Measurements from ENCODE around the gene EIF5AL1. TPM values are rescaled to one million over a fixed set of nuclear protein-coding genes. Genes with fewer than 3 reads are reported as not detected.
"Not testable (repeated sequence)": the region's sequence is repeated elsewhere in the genome, so short reads cannot be mapped to it uniquely, and the experiment has no call there.

Gene EIF5AL1
- total RNA-seq, 4 donors from 2014 or later: 0.90 TPM; not detected in 3

DNA sequence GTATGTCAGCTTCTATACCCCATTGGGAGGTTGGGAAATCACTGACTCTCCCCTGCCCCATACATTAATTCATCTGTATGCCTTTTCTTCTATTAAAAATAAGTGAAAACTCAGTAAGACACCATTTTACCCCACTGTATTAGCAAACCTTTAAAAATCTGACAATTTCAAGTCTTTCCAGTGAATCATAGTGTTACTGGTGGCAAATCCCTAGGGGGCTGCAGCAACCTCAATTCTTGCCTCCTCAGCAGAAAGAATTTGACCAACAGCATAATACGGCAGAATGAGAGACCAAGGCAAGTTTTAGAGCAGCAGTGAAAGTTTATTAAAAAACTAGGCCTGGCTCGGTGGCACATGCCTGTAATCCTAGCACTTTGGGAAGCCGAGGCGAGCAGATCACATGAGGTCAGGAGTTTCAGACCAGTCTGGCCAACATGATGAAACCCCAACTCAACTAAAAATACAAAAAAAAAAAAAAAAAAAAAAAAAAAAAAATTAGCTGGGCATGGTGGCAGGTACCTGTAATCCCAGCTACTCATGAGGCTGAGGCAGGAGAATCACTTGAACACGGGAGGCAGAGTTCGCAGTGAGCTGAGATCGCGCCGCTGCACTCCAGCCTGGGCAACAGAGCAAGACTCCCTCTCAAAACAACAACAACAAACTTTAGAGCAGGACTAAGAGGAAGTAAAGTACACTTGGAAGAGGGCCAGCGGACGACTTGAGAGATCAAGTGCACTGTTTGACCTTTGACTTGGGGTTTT lies 21.0 kb downstream of the EIF5AL1 start:
- WGBS, 2 donors: 67 to 81% methylated on average over 11 of the region's 11 CpGs
- not testable (repeated sequence) for DNase-seq (ENCODE audit: low spot score in 2 of 2); H3K27ac ChIP-seq; H3K4me3 ChIP-seq; H3K27me3 ChIP-seq; H3K9me3 ChIP-seq; H3K4me1 ChIP-seq; H3K36me3 ChIP-seq

DNA sequence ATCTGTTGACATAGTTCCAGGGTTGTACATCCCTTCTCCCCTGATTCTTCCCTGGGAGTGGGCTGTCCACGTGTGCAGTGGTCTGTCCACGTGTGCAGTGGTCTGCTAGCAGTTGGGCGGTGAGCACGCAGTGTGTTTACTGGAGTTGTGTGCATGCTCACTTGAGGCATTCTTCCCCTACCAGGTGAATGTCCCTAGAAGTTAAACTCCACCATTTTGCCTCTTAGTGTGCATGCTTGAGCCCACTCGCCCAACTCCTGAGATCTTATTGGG lies 21.5 kb downstream of the EIF5AL1 start:
- not testable (repeated sequence) for H3K27me3 ChIP-seq; H3K27ac ChIP-seq; H3K4me3 ChIP-seq; H3K4me1 ChIP-seq; H3K36me3 ChIP-seq; DNase-seq (ENCODE audit: low spot score in 2 of 2); H3K9me3 ChIP-seq
- WGBS, 2 donors: 86% methylated on average over 1 of the region's 5 CpGs; no CpG with 5 or more reads in 1 of the 2 donors

DNA sequence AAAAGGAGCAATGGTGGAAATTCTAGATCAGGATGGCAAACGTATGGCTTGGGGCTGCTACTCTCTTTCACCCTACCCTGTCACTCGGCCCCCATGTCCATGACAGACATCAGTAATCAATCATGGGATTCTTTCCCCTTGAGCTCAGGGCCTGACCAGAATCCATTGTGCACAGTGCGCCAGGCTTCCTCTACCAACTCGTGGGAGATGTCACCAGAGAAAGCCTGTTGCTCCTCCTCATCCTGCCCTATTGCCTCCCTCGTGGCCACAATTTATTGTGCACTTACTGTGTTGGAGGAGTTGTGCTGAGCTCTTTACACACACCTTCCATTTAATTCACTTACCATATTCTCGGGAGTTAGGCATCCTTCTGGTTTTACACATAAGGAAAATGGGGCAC lies 26.0 kb downstream of the EIF5AL1 start:
- DNase-seq (ENCODE audit: low spot score in 2 of 2); H3K27me3 ChIP-seq; H3K36me3 ChIP-seq; H3K4me1 ChIP-seq; H3K9me3 ChIP-seq; H3K27ac ChIP-seq; H3K4me3 ChIP-seq: not testable (repeated sequence)
- 65 to 74% methylated on average over 6 of the region's 6 CpGs for WGBS, 2 donors

DNA sequence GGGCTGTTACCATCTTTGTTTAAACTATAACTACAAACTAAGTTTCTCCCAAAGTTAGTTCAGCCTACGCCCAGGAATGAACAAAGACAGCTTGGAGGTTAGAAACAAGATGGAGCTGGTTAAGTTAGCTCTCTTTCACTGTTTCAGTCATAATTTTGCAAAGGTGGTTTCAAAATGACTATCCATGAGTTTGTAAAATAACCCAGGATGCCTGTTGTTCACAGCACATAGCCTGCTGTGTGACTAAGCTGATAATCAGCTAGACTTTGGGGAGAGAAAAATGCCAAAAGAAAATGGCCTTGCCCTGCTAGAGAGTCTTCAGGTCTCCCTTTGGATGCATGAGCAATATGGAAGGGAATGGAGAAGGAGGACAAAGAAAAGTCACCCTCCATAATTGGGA lies 28.6 kb downstream of the EIF5AL1 start:
- DNase-seq (ENCODE audit: low spot score in 2 of 2); H3K27me3 ChIP-seq; H3K27ac ChIP-seq; H3K36me3 ChIP-seq; H3K4me1 ChIP-seq; H3K9me3 ChIP-seq; H3K4me3 ChIP-seq: not testable (repeated sequence)
- WGBS, 2 donors: 92% methylated on average over 1 of the region's 1 CpG

DNA sequence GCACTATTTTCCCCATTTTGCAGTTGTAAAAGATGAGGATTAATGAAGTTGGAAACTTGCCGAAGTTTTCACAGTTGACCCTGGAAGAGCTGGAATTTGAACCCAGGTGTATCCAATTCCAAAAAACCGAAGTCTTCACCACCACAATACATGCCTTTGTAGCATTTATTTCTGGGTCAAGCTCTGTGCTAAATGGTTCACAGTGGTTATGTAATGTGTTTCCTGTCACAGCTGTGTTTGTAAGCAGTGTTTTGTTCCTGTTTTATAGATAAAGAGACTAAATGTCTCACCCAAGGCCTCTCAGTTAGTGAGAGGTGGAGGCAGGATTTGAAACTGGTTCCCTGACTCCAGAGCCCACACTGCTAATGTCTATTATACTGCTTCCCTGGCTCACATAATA lies 30.3 kb downstream of the EIF5AL1 start:
- no peaks in the 10 kb centered on the region for H3K9me3 ChIP-seq
- no peak overlapping the region for H3K4me3 ChIP-seq
- no peak for DNase-seq (ENCODE audit: low spot score in 2 of 2)
- H3K36me3 ChIP-seq: no peaks in the 10 kb centered on the region
- no peaks in the 10 kb centered on the region for H3K27me3 ChIP-seq
- WGBS, 2 donors: 19 to 27% methylated on average over 2 of the region's 2 CpGs
- no peak for TF ChIP-seq POLR2A (IDR thresholded peaks at IDR 0.05)
- no peaks in the 10 kb centered on the region for H3K4me1 ChIP-seq
- no peak overlapping the region for H3K27ac ChIP-seq

DNA sequence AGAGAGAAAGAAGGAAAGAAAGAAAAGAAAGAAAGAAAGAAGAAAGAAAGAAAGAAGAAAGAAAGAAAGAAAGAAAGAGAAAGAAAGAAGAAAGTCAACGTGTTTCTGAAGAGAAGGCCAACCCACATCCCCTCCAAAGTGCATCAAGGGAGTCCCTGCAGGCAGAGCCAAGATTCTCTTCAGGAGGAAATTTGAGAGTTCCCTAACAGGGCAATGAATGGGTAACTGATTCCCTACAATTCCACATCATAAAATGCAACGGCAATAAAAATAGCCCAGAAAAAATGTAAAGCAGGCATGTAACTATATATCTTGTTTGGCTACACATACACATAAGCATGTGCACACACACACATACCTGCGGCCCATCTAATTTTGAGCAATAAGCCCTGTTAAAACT lies 32.1 kb downstream of the EIF5AL1 start:
- H3K9me3 ChIP-seq; H3K27me3 ChIP-seq; H3K4me1 ChIP-seq; H3K27ac ChIP-seq; H3K4me3 ChIP-seq; H3K36me3 ChIP-seq; DNase-seq (ENCODE audit: low spot score in 2 of 2): not testable (repeated sequence)
- 64 to 68% methylated on average over 3 of the region's 3 CpGs for WGBS, 2 donors

DNA sequence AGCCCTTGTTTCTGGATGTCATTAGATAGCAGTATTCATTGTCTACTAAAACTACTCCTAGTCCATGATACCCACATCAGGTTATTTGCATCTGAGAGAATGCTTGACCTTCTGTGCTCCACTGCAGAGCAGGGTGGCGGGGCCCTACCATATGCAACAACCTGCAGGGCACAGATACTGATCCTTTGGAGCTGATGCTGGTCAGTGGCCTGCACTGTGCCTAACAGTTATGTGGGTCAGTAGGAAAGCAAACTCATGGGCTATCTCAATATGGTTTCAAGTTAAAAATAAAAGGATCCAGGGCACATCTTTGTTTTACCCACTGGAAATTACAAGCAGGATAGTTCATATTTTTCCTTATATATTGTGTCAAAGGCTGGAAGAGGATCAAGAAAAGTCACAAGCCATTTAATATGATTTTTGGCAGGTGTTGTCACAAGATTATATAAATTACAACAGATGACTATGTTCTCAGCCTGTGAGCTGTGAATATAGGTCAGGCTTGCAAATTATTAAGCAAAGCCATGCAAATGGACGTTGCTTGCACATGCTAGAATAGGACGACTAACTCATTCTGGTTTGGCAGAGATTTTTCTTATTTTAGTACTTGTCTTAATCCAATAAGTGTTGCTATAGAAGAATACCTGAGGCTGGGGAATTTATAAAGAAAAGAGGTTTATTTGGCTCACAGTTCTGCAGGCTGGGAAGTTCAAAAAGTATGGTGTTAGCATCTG lies 32.8 kb downstream of the EIF5AL1 start:
- not testable (repeated sequence) for H3K27me3 ChIP-seq; H3K4me3 ChIP-seq; H3K9me3 ChIP-seq; H3K27ac ChIP-seq; DNase-seq (ENCODE audit: low spot score in 2 of 2); H3K36me3 ChIP-seq; H3K4me1 ChIP-seq
- 75 to 80% methylated on average over 3 of the region's 3 CpGs for WGBS, 2 donors

DNA sequence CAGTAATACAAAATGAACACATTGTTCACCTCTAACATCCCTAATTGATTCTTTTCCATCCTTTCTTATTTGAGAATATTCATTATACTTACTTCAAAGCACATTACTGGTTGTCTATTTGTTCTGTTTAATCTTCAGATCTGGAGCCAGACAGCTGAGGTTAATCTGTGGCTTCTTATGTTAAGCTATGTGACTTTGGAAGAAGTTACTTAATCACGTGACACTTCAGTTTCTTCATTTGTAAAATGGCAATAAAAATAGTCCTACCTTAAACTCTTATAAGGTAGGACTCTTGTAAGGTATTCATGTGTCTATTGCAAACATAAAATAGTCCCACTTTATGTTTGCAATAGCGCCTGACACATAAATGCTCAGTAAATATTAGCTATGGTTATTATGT lies 34.8 kb downstream of the EIF5AL1 start:
- not testable (repeated sequence) for H3K9me3 ChIP-seq; H3K27me3 ChIP-seq; DNase-seq (ENCODE audit: low spot score in 2 of 2); H3K4me3 ChIP-seq; H3K4me1 ChIP-seq; H3K27ac ChIP-seq; H3K36me3 ChIP-seq
- WGBS, 2 donors: 91 to 92% methylated on average over 2 of the region's 2 CpGs

DNA sequence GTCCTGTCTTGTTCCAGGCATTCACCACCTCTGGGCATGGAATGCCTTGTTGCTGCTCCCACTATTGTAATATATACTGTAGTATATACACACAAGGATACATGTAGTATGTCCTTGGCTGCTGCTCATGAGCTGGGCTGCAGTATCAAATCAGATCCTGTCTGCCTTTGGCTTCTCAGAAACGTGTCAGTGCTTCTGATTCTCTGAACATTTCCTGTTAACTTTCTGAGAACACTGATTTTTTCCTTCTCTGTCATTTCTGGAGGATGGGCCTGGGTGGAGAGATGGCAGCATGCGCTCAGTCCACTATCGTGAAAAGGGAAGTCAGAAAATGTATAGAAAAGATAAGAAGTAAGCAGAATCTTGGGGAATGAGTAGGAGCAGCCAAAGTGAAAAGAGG lies 35.6 kb downstream of the EIF5AL1 start:
- no peak for DNase-seq (ENCODE audit: low spot score in 2 of 2)
- TF ChIP-seq, protein P1, sequence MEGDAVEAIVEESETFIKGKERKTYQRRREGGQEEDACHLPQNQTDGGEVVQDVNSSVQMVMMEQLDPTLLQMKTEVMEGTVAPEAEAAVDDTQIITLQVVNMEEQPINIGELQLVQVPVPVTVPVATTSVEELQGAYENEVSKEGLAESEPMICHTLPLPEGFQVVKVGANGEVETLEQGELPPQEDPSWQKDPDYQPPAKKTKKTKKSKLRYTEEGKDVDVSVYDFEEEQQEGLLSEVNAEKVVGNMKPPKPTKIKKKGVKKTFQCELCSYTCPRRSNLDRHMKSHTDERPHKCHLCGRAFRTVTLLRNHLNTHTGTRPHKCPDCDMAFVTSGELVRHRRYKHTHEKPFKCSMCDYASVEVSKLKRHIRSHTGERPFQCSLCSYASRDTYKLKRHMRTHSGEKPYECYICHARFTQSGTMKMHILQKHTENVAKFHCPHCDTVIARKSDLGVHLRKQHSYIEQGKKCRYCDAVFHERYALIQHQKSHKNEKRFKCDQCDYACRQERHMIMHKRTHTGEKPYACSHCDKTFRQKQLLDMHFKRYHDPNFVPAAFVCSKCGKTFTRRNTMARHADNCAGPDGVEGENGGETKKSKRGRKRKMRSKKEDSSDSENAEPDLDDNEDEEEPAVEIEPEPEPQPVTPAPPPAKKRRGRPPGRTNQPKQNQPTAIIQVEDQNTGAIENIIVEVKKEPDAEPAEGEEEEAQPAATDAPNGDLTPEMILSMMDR (IDR thresholded peaks at IDR 0.05): no peak
- TF ChIP-seq EP300 (IDR thresholded peaks at IDR 0.05): no peak
- no peak for TF ChIP-seq POLR2A (IDR thresholded peaks at IDR 0.05)
- no peaks in the 10 kb centered on the region for H3K27me3 ChIP-seq
- no peaks in the 10 kb centered on the region for H3K9me3 ChIP-seq
- H3K36me3 ChIP-seq: no peaks in the 10 kb centered on the region
- no peak overlapping the region for H3K27ac ChIP-seq
- H3K4me1 ChIP-seq: no peaks in the 10 kb centered on the region
- WGBS, 2 donors: 55 to 63% methylated on average over 3 of the region's 3 CpGs
- H3K4me3 ChIP-seq: no peak overlapping the region

Measured in tibial nerve (tissue), 4 donors.